Measurements from ENCODE around the gene IGSF9.

The IGSF9 gene, protein sequence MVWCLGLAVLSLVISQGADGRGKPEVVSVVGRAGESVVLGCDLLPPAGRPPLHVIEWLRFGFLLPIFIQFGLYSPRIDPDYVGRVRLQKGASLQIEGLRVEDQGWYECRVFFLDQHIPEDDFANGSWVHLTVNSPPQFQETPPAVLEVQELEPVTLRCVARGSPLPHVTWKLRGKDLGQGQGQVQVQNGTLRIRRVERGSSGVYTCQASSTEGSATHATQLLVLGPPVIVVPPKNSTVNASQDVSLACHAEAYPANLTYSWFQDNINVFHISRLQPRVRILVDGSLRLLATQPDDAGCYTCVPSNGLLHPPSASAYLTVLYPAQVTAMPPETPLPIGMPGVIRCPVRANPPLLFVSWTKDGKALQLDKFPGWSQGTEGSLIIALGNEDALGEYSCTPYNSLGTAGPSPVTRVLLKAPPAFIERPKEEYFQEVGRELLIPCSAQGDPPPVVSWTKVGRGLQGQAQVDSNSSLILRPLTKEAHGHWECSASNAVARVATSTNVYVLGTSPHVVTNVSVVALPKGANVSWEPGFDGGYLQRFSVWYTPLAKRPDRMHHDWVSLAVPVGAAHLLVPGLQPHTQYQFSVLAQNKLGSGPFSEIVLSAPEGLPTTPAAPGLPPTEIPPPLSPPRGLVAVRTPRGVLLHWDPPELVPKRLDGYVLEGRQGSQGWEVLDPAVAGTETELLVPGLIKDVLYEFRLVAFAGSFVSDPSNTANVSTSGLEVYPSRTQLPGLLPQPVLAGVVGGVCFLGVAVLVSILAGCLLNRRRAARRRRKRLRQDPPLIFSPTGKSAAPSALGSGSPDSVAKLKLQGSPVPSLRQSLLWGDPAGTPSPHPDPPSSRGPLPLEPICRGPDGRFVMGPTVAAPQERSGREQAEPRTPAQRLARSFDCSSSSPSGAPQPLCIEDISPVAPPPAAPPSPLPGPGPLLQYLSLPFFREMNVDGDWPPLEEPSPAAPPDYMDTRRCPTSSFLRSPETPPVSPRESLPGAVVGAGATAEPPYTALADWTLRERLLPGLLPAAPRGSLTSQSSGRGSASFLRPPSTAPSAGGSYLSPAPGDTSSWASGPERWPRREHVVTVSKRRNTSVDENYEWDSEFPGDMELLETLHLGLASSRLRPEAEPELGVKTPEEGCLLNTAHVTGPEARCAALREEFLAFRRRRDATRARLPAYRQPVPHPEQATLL

DNA sequence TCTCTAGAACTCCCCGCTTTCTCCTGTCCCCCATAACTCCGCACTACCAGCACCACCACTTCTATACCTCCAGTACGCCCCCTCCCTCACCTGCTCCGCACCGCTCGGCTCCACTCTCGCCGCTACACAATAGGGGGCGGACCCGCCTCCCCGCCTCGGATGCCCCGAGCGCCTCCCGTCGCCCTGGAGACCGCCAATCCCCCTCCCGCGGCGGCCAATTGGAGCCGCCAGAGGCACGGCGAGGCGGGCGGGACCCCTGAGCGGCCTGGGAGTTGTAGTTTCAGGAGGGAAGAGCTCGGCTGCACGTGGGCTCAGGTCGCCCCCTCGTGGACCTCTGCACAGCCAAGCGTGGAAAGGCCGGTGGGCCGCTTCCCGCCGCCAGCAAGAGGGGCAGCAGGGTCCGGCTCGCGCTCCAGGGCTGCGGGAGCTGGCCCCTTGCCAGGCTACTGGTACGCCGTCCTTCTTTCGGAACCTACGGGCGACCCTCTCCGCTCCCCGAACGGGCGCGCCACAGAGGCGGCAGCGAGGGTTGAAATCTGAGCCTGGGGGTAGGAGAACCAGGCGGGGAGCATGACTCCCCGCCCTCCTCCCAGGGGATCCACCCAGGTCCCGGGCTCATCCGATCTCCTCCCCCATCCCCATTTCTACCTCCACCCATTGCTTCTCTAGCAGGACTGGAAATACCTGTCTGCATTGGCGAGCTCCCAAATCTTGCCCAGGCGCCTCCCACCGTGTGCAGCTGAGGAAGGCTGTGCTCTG lies at the start of gene IGSF9:
Gene IGSF9 (minus strand): TSS at position 131 of the 759 bp plus-strand sequence. CDS start 2,159 bp downstream, outside the sequence.
- peak; percentile 40 to 49 for DNase-seq (ENCODE audit: low read depth in 2 of 2)

DNA sequence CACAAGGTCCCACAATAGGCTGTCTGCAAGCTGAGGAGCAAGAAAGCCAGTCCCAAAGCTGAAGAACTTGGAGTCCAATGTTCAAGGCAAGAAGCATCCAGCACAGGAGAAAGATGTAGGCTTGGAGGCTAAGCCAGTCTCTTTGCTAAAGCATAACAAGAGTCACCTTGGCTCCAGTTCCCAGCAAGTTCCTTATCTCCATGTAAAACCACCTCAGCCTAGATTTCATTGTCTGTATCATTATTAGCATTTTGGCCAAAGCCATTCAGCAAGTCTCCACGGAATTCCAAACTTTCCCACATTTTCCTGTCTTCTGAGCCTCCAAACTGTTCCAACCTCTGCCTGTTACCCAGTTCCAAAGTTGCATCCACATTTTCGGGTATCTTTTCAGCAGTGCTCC lies 49.5 kb upstream of the IGSF9 start:
- DNase-seq (ENCODE audit: low read depth in 2 of 2): no peak

DNA sequence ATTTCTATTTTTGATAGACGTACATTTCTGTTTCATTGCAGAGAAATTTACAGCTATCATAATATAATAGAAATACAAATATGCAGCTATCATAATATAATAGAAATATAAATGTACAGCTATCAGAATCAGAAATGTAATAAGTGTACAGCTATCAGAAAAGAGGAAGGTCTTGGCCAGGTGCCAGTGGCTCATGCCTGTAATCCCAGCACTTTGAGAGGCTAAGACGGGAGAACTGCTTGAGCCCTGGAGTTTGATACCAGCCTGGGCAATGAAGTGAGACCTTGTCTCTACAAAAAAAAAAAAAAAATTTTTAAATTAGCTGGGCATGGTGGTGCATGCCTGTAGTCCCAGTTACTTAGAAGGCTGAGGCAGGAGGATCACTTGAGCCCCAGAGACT lies 48.5 kb upstream of the IGSF9 start:
- DNase-seq (ENCODE audit: low read depth in 2 of 2): no peak

DNA sequence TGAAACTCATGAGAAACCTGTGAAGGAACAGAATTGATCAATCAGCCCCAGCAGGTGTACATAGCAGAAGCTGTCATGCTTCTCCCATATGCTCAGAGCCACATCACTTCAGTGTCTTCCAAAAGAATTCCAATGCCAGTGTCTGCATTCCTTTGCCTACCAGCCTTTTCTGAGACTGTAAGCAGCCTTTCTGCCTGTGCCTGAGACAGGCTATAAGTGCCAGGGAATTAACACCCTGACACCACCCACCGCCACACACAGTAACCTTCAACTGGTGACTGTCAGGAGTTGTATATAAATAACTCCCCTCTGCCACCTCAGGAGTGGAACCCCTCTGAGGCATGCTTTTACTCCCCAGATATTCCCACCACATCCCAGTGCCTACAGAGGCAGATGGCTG lies 46.7 kb upstream of the IGSF9 start:
- DNase-seq (ENCODE audit: low read depth in 2 of 2): no peak

DNA sequence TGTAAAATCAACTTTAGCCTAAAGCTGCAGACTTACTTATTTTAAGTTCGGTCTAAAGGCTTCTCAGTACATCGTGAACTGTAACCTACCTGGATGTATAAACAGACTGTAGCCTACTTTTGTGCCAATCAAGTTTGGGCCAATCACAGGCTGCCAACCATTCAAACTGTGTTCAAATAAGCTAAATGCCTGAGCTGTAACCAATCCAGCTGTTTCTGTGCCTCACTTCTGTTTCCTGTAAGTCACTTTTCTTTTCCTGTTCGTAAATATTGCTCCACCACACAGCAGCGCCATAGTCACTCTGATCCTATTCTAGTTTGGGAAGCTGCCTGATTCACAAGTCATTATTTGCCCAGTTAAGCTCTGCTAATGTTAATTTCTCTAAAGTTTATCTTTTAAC lies 46.1 kb upstream of the IGSF9 start:
- DNase-seq (ENCODE audit: low read depth in 2 of 2): no peak

DNA sequence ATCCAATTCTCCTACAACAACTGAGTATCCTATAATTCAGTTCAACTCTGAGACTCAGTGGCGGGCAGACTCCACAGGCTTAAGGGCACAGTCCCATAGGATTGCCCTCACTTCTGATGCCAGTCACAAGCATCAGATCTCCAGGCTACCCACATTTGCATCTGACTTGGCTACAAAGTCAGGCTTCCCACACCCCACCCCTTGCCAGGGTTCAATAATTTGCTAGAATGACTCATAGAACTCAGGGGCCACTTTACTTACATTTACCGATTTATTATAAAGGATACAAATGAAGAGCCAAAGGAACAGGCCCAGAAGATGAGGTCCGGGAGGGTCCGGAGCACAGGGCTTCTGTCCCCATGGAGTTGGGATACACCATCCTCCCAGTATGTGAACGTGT lies 44.6 kb upstream of the IGSF9 start:
- DNase-seq (ENCODE audit: low read depth in 2 of 2): no peak

DNA sequence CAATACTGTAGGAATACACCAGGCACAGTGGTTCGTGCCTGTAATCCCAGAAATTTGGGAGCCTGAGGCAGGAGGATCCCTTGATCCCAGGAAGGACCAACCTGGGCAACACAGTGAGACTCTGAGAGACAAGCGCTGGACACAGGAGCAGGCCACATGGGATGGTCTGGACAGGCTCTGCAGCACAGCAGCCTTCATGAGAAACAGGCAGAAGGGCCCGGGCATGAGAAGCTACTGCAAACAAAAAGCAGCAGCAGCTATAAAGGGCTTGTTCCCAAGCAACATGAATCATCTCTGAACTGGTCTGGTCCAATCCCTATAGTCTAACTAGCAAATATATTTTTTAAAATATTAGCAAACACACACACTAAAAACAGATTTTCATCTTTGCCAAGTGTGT lies 44.2 kb upstream of the IGSF9 start:
- no peak for DNase-seq (ENCODE audit: low read depth in 2 of 2)

DNA sequence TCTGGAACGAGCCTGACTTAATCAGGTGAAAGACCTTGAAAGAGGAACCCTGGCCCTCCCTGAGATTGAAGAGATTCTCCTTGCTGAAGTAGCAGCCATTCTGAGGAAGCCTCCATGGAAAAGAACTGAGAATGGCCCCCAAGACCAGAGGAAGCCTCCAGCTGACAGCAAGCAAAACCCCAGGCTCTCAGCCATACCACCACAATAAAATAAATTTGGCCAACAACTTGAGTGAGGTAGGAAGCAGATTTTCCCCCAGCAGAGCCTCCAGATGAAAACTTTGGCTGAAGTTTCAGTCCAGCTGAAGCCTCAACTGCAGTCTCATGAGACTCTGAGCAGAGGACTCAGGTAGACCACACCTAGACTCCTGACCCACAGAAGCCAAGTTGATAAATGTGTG lies 42.6 kb upstream of the IGSF9 start:
- no peak for DNase-seq (ENCODE audit: low read depth in 2 of 2)

DNA sequence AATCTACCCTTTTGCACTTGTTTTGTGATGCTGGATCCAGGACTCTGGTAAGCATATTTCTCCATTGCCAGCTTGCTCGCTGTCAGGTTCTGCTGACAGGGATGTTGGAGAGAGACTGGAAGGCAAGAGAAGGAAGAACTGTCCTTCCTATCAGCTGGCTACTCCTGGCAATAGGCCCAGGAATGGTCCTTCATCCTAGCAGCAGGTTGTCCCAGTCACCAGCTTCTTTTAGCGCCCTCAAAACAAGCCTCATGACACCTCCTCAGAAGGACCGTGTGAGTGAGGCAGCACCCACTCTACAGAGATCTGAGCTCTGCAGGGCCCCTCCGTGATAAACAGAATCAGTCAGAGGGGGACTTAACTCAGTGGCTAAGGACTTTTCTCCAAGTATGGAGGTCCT lies 41.8 kb upstream of the IGSF9 start:
- DNase-seq (ENCODE audit: low read depth in 2 of 2): no peak

DNA sequence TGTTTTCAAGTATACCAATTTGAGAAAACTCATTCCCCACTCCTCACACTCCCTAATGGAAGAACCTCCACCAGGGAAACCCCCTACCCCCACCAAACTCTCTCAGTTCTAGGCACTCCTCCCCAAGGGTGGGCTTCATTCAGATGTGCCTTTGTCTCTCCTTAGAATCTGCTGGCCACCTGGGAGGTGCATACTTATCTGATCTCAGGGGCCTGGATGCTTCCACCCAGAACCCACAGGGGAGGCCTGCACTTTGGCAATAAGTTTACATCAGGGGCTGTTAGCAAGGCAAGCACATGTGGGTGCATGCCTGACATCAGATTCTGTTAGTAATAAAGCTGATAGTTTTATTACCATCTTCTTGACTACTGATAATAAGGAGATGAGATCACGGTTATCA lies 41.1 kb upstream of the IGSF9 start:
- DNase-seq (ENCODE audit: low read depth in 2 of 2): no peak

DNA sequence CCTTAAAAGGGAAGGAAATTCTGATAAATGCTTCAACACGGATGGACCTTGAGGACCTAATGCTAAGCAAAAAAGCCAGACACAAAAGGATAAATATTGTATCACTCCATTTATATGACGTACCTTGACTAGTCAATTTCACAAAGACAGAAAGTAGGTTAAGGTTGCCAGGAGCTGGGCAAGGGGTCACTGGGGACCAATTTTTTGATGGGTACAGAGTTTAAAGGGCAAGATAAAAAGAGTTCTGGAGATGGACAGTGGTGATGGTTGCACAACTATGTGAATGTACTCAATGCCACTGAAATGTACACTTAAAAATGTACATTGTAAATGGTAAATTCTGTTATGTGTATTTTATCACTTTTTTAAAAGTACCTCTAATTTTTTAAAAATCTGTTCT lies 40.7 kb upstream of the IGSF9 start:
- no peak for DNase-seq (ENCODE audit: low read depth in 2 of 2)

DNA sequence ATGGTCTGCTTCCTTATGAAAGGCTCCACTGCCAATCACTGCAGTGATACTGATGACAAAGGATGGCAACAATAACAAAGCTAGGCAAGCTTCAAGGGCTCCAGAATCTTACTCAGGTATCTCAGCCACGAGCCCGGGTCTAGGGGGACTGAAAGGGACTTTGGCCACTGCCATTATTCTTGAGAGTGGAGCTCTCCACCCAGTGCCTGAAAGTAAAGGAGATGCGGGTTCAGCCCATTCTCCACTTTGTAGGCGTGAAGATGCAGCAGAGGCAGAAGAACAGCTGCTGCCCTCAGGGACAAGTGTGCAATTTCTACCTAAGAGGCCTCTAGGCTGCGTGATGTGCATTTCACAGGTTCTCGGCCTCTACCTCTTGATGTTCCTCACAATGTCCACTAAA lies 40.1 kb upstream of the IGSF9 start:
- DNase-seq (ENCODE audit: low read depth in 2 of 2): no peak

DNA sequence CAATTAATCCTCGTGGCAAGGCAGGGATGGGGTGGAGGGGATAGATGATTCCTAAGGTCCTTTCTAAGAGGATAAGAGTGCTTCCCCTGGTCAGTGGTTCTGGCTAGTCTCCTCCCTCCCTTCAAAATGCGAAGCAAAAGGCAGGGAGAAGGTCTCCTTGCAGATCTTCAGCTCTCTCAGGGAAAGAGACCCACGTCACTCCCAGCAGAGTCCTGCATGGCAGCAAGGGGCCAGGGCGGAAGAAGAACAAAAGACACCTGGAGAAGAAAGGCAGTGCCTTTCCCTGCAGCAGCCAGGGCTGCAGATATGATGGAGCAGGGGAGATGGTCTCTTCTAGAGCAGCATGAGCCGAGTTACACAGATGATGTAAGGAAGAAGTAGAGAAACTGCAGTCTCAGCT lies 38.3 kb upstream of the IGSF9 start:
- no peak for DNase-seq (ENCODE audit: low read depth in 2 of 2)

DNA sequence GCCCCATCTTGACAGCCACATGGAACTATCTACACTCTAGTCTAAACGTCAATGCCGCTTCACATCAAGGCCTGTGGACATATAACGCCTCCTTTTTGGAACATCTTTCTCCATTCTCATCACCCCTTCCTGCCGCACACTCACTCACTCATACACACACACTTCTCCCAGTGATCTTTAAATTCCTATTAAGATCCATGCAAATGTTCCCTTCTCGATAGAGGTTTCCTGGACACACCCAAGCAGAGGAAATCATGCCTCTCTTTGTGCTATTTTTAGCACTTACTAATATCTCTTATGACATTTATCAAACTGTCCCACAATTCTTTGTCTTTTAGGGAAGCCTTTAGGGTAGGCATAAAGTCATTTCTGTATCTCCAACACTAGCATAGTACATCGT lies 36.9 kb upstream of the IGSF9 start:
- DNase-seq (ENCODE audit: low read depth in 2 of 2): no peak

DNA sequence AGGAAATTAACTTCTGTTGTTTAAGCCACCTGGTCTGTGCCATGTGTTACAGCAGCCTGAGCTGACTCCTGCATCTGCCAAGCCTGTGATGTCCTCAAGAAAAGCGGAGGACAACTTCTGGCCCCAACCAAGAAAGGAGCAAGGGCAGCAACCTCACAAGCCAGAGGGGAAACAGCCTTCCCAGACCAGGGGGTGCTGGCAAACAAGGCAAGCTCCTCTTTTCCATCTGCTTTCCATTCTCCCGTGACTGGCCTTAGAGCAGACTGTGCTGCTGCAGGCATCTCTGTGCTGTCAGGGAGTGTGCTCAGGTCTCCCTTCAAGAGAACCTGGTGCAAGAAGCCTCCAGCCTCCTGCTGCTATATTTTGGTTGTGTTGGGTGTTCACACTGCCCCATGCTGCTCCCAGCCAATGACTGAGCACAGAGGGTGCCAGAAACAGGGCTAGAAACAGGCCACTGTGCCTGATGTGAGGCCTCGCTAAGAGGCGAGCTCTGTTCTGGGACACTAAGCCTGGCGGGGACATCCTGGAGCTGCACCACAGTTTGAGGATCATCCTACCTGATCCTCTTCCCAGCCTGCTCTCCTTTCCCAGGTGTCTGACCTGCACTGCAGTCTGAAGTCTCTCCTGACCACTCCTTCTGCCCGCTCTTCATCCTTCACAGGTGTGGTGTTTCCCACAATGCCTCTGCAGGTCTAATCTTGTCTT lies 36.1 kb upstream of the IGSF9 start:
- no peak for DNase-seq (ENCODE audit: low read depth in 2 of 2)

DNA sequence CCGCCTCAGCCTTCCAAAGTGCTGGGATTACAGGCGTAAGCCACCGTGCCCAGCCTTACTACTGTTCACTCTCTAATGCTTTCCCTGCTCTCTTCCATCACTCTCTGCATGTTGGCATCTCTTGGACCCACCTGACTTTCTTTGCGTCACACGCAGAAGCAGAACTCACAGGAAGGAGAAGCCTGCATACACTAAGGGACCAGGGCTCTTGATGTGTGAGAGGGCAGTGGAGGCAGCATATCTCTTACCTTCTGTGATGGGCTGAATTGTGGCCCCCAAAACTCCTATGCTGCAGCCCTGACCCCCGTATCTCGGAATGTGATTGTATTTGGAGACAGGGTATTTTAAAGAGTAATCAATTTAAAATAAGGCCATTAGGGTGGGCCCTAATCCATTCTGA lies 35.4 kb upstream of the IGSF9 start:
- DNase-seq (ENCODE audit: low read depth in 2 of 2): no peak

DNA sequence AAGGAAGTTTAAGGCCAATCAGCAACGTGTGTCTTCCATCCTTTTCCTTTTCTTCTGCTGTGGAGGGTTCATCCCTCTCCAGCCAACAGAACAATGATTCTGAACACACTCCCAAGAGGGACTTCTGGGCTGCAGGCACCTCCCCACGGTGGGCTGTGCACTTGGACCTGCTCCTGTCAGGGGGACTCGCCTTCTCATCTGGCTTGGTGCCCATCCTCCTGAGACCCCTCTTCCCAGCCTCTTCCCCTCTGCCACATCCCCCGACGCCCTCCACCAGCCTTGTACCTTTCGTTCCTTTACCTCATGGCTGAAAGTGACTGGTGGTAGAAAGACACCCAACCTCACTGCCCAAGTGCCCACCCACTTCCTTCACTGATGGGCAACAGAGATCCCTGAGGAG lies 34.7 kb upstream of the IGSF9 start:
- DNase-seq (ENCODE audit: low read depth in 2 of 2): no peak

DNA sequence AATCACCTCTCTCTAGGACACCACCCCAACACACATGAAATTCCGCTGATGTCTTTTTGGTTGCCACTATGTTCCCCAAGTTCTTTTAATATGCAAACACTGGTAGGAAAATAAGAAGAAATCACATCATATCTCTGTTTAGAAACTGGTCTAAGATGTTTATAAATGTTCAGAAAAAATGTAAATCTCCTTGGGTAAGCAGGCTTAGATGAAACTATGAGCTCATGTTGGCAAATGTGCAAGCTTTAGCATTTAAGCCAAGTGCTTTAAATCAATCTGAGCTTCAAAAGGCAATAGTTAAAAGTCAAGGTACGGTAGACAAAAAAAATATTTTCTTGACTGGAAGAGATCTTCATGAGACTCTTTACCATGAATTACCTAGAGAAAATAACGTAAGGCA lies 33.8 kb upstream of the IGSF9 start:
- no peak for DNase-seq (ENCODE audit: low read depth in 2 of 2)

DNA sequence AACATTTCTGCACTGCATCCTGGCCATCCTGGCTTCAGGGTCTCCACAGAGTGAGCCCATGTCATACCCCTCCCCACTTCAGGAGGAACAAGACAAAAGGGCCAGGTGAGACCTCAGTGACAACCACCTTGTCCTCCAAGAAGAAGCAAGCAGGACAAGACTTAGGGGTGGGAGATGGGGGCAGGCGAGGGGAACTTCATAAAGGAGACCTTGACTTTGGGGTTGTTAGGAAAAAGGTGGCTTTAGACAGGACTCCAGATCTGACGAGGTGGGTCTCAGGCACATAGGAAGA lies 32.6 kb upstream of the IGSF9 start:
- no peak for DNase-seq (ENCODE audit: low read depth in 2 of 2)

DNA sequence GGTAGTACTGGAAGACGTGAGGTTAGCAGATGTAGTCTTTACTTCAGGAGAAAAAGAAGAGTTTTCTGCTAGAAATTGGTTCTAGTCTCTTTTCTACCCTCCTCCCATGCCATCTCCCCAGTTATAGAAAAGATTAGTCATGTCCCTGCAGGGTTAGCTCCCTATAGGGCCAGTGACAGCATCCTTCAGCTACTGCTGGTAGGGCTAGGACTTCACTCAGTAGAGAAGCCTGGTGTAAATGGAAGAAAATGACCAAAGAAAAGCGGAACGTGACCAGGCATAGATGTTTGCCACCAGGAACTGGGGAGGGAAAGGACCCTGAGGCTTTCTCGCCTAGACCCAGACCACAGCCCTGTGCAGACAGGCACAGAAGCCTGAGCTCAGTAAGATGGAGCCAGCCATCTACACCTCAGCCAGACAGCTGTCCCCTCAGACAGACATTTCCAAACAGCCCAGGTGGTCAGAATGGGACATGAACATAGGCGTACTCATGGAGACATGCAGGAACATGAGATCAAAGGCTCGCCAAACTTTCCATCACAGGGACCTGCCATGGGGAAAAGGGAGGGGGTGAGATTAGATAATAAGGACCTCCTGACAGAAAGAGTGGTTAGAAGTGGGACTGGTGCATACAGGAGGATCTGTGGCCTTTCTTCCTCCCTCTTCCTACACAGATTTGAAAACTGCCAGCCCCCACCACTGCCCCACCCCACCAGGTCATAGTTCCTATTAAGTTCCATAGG lies 32.1 kb upstream of the IGSF9 start:
- DNase-seq (ENCODE audit: low read depth in 2 of 2): no peak

Measured in stimulated activated CD4-positive, alpha-beta T cell treated with anti-CD3 and anti-CD28 coated beads, Interleukin-4, amount 100 ng/mL, for 48 hours (primary cell).